ENCODE measurements around the gene WFDC8.

DNA sequence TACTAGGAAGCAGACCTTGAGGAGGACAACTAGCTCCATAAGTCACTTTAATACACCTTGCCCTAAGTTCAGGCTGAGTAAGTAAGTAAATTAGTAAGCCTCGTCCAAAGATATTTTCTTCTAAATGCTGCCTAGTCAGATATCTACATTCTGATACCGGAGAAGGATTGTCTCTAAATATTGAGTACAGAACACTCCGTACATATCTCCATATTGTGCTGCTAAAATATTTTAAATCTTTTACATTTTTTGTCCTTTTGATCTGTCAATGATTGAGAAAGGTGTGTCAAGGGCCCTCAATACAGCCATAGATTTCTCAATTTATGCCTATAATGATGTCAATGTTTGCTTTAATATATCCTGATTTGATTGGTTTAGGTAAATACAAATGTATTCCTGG is 3.2 kb downstream of the WFDC8 start:
- TF ChIP-seq, protein P1, sequence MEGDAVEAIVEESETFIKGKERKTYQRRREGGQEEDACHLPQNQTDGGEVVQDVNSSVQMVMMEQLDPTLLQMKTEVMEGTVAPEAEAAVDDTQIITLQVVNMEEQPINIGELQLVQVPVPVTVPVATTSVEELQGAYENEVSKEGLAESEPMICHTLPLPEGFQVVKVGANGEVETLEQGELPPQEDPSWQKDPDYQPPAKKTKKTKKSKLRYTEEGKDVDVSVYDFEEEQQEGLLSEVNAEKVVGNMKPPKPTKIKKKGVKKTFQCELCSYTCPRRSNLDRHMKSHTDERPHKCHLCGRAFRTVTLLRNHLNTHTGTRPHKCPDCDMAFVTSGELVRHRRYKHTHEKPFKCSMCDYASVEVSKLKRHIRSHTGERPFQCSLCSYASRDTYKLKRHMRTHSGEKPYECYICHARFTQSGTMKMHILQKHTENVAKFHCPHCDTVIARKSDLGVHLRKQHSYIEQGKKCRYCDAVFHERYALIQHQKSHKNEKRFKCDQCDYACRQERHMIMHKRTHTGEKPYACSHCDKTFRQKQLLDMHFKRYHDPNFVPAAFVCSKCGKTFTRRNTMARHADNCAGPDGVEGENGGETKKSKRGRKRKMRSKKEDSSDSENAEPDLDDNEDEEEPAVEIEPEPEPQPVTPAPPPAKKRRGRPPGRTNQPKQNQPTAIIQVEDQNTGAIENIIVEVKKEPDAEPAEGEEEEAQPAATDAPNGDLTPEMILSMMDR (IDR thresholded peaks at IDR 0.05; ENCODE audit: low read length): no peak
- no peak for TF ChIP-seq EZH2 (IDR thresholded peaks at IDR 0.05; ENCODE audit: borderline replicate concordance, low read length)
